H9 (cell line): Measurements from ENCODE around the gene TMEM270. TPM values are rescaled to one million over a fixed set of nuclear protein-coding genes. Genes with fewer than 3 reads are reported as not detected.

Source experiments
- DNase-seq: peaks from one replicate; pipeline ENCODE4 v3.0.0-alpha.2; 2017
- H2AFZ ChIP-seq: one replicate; pipeline ENCODE4 v1.6.1; 2013; ENCODE audit warnings: mild to moderate bottlenecking, low read length, control low read depth, moderate library complexity
- H2AK5ac ChIP-seq: 2 replicates; pipeline ENCODE4 v1.6.1; 2013; ENCODE audit warnings: low read length, control low read depth, mixed read lengths; ENCODE audit not compliant: insufficient read length
- H2BK120ac ChIP-seq: one replicate; pipeline ENCODE4 v1.6.1; 2013; ENCODE audit warnings: low read depth, mild to moderate bottlenecking, low read length, control low read depth, inconsistent platforms; ENCODE audit not compliant: poor library complexity, severe bottlenecking
- H2BK12ac ChIP-seq: 2 replicates; pipeline ENCODE4 v1.6.1; 2013; ENCODE audit warnings: low read length, control low read depth, mixed read lengths, low read depth; ENCODE audit not compliant: insufficient read length
- H2BK15ac ChIP-seq: 2 replicates; pipeline ENCODE4 v1.6.1; 2013; ENCODE audit warnings: low read depth, low read length, control low read depth
- H2BK20ac ChIP-seq: one replicate; pipeline ENCODE4 v1.6.1; 2013; ENCODE audit warnings: low read depth, mild to moderate bottlenecking, low read length, control low read depth, inconsistent platforms; ENCODE audit not compliant: poor library complexity, severe bottlenecking
- H2BK5ac ChIP-seq: 2 replicates; pipeline ENCODE4 v1.6.1; 2013; ENCODE audit warnings: low read length, control low read depth, mixed read lengths; ENCODE audit not compliant: insufficient read length
- H3K14ac ChIP-seq: 2 replicates; pipeline ENCODE4 v1.6.1; 2013; ENCODE audit warnings: low read length, control low read depth; ENCODE audit not compliant: insufficient read depth
- H3K18ac ChIP-seq: 2 replicates; pipeline ENCODE4 v1.6.1; 2013; ENCODE audit warnings: low read depth, mild to moderate bottlenecking, mixed read lengths, low read length, control low read depth; ENCODE audit not compliant: insufficient read length
- H3K23ac ChIP-seq: 2 replicates; pipeline ENCODE4 v1.6.1; 2013; ENCODE audit warnings: low read length, control low read depth, mixed read lengths, low read depth; ENCODE audit not compliant: insufficient read length
- H3K23me2 ChIP-seq: 2 replicates; pipeline ENCODE4 v1.6.1; 2013; ENCODE audit warnings: low read depth, mild to moderate bottlenecking, mixed read lengths, low read length, control low read depth; ENCODE audit not compliant: insufficient read length, poor library complexity, severe bottlenecking
- H3K27ac ChIP-seq: 2 replicates; pipeline ENCODE4 v1.5.1; 2013; ENCODE audit warnings: low read length, control low read depth, mixed read lengths, low read depth; ENCODE audit not compliant: insufficient read length
- H3K27me3 ChIP-seq: 2 replicates; pipeline ENCODE4 v1.6.1; 2013; ENCODE audit warnings: low read length, control low read depth, inconsistent platforms; ENCODE audit not compliant: insufficient read depth
- H3K4ac ChIP-seq: 2 replicates; pipeline ENCODE4 v1.6.1; 2013; ENCODE audit warnings: low read depth, mild to moderate bottlenecking, control low read depth, inconsistent platforms, low read length, moderate library complexity
- H3K4me1 ChIP-seq: 2 replicates; pipeline ENCODE4 v1.6.1; 2013; ENCODE audit warnings: low read length, control low read depth, inconsistent platforms; ENCODE audit not compliant: insufficient read depth
- H3K4me2 ChIP-seq: 2 replicates; pipeline ENCODE4 v1.6.1; 2013; ENCODE audit warnings: low read length, control low read depth, mixed read lengths; ENCODE audit not compliant: insufficient read length, insufficient read depth
- H3K56ac ChIP-seq: 2 replicates; pipeline ENCODE4 v1.6.1; 2013; ENCODE audit warnings: low read depth, mild to moderate bottlenecking, mixed read lengths, low read length, control low read depth; ENCODE audit not compliant: insufficient read length
- H3K79me1 ChIP-seq: 2 replicates; pipeline ENCODE4 v1.6.1; 2013; ENCODE audit warnings: low read depth, mild to moderate bottlenecking, moderate library complexity, low read length, control low read depth, inconsistent platforms; ENCODE audit not compliant: insufficient read depth, poor library complexity, severe bottlenecking
- H3K79me2 ChIP-seq: 2 replicates; pipeline ENCODE4 v1.6.1; 2013; ENCODE audit warnings: low read length, control low read depth, inconsistent platforms; ENCODE audit not compliant: insufficient read depth
- H3K9ac ChIP-seq: 2 replicates; pipeline ENCODE4 v1.6.1; 2013; ENCODE audit warnings: low read length, control low read depth, mixed read lengths; ENCODE audit not compliant: insufficient read length; ENCODE audit errors: extremely low read depth
- H3K9me3 ChIP-seq: one replicate; pipeline ENCODE4 v1.6.1; 2013; ENCODE audit warnings: low read depth, low read length, inconsistent platforms; ENCODE audit not compliant: control insufficient read depth
- H3T11ph ChIP-seq: one replicate; pipeline ENCODE4 v1.6.1; 2013; ENCODE audit warnings: mild to moderate bottlenecking, low read length, control low read depth, inconsistent platforms
- H4K20me1 ChIP-seq: one replicate; pipeline ENCODE4 v1.6.1; 2013; ENCODE audit not compliant: control insufficient read depth, insufficient read length, insufficient read depth
- H4K5ac ChIP-seq: 2 replicates; pipeline ENCODE4 v1.6.1; 2013; ENCODE audit warnings: low read depth, mild to moderate bottlenecking, mixed read lengths, low read length, control low read depth; ENCODE audit not compliant: insufficient read length
- H4K8ac ChIP-seq: replicated peaks from 2 replicates; pipeline ENCODE4 v1.6.1; 2013; ENCODE audit warnings: low read length, control low read depth, mixed read lengths, low read depth; ENCODE audit not compliant: insufficient read length
- H4K91ac ChIP-seq: 2 replicates; pipeline ENCODE4 v1.6.1; 2013; ENCODE audit warnings: low read depth, mild to moderate bottlenecking, moderate library complexity, mixed read lengths, low read length, control low read depth; ENCODE audit not compliant: insufficient read length
- H3K27ac Mint-ChIP-seq, 3 experiments: 2 replicates in 2 of 3; 3 replicates in 1 of 3; pipeline ENCODE4 v1.8.0; 2020 to 2021; ENCODE audit warnings: mixed read lengths in 3 of 3, mild to moderate bottlenecking in 1 of 3, moderate library complexity in 1 of 3
- H3K27me3 Mint-ChIP-seq: 2 replicates; pipeline ENCODE4 v1.8.0; 2021; ENCODE audit warnings: low read depth, mild to moderate bottlenecking, moderate library complexity, mixed read lengths
- H3K36me3 Mint-ChIP-seq, 3 experiments: 2 replicates in 2 of 3; 3 replicates in 1 of 3; pipeline ENCODE4 v1.8.0; 2020 to 2021; ENCODE audit warnings: low read depth in 3 of 3, mixed read lengths in 3 of 3; ENCODE audit not compliant: insufficient read depth in 1 of 3
- H3K4me1 Mint-ChIP-seq, 2 experiments: 2 replicates each; pipeline ENCODE4 v1.8.0; 2020; ENCODE audit warnings: mixed read lengths in 2 of 2
- H3K4me3 Mint-ChIP-seq, 2 experiments: 2 replicates in 1 of 2; 3 replicates in 1 of 2; pipeline ENCODE4 v1.8.0; 2020 to 2021; ENCODE audit warnings: mild to moderate bottlenecking in 2 of 2, mixed read lengths in 2 of 2, moderate library complexity in 1 of 2
- H3K9me3 Mint-ChIP-seq, 2 experiments: 2 replicates in 1 of 2; 3 replicates in 1 of 2; pipeline ENCODE4 v1.8.0; 2020; ENCODE audit warnings: mild to moderate bottlenecking in 2 of 2, mixed read lengths in 2 of 2, moderate library complexity in 1 of 2
- CTCF ChIP-seq: fragments of 200-600 bp; sonication (generic); conservative IDR thresholded peaks from 3 replicates; pipeline ENCODE4 v1.8.0; 2021; ENCODE audit warnings: antibody characterized with exemption, mild to moderate bottlenecking
- WGBS: extraction: QIAGEN DNeasy Blood & Tissue Kit; methylation state at CpG from one replicate; pipeline ENCODE4 v1.1.7; 2013; ENCODE audit warnings: missing lambda C conversion rate, low lambda C conversion rate, mixed read lengths; ENCODE audit not compliant: insufficient read length; ENCODE audit errors: extremely low coverage; 5-methylcytosine and 5-hydroxymethylcytosine counted together
- total RNA-seq: library from RNA; stranded (reverse); gene quantifications from 2 replicates; pipeline ENCODE4 v1.2.1, GENCODE V29; 2021

The TMEM270 gene
- total RNA-seq, 1 experiment from 2014 or later = not detected

- no peak overlapping the region for H3K23ac ChIP-seq
- no peak; the same call in 2 of the 3 replicates for TF ChIP-seq CTCF
- no peak overlapping the region for H2BK12ac ChIP-seq
- no peaks in the 10 kb centered on the region for H4K20me1 ChIP-seq
- Mint-ChIP-seq H3K27me3 (peaks cover 3% of the 10 kb centered on the region), H3K4me3 (peak overlapping the region; percentile 78 to 87), H3K9me3 (no peaks in the 10 kb centered on the region; a peak in 2 of 5 replicates), H3K27ac (peak overlapping the region in 2 of 3 experiments; percentile 91 to 92; a peak in 2 of 7 replicates), H3K36me3 (peaks cover 0 to 11% (median 0%) of the 10 kb centered on the region in 3 experiments; a peak in 3 of 7 replicates), H3K4me1 (peaks cover 23 to 26% of the 10 kb centered on the region in 2 experiments)
- H3K4ac ChIP-seq = no peak overlapping the region
- H3K14ac ChIP-seq = no peak overlapping the region; the same call in 1 of the 2 replicates
- peaks cover 3% of the 10 kb centered on the region for H3K23me2 ChIP-seq
- H3K27ac ChIP-seq = no peak overlapping the region
- H4K8ac ChIP-seq = no peak overlapping the region
- H2AFZ ChIP-seq = no peak overlapping the region
- no peak overlapping the region for H2BK20ac ChIP-seq
- no peaks in the 10 kb centered on the region for H3K79me2 ChIP-seq
- H3T11ph ChIP-seq = no peak overlapping the region
- H3K56ac ChIP-seq = no peak overlapping the region
- DNase-seq = peak; percentile 86
- peak overlapping the region; percentile 75 for H3K9ac ChIP-seq
- no peaks in the 10 kb centered on the region for H3K27me3 ChIP-seq
- WGBS = no CpG with 5 or more reads among the region's 15 CpGs
- no peak overlapping the region for H2BK5ac ChIP-seq
- no peaks in the 10 kb centered on the region for H3K79me1 ChIP-seq
- no peaks in the 10 kb centered on the region for H3K9me3 ChIP-seq
- peak overlapping the region; percentile 64 for H3K4me2 ChIP-seq
- no peak overlapping the region for H2BK15ac ChIP-seq
- H3K4me1 ChIP-seq = no peaks in the 10 kb centered on the region
- peak overlapping the region; percentile 94 for H3K18ac ChIP-seq
- no peak overlapping the region for H2BK120ac ChIP-seq
- no peak overlapping the region for H2AK5ac ChIP-seq
- no peak overlapping the region for H4K5ac ChIP-seq
- no peak overlapping the region for H4K91ac ChIP-seq
Observed at GRCh38 chr7:73841689-73842066, 19.3 kb upstream of the TMEM270 start.
